HG02763 (cell line): ENCODE data around the gene OSGEP.
A peak's percentile ranks its signal among the peaks of the same experiment; 100 is the strongest.
"Not testable (repeated sequence)": the region's sequence is repeated elsewhere in the genome, so short reads cannot be mapped to it uniquely, and the experiment has no call there.

Experiments
- ATAC-seq: cut with Tn5 transposase; IDR thresholded peaks from one replicate; pipeline ENCODE4 v1.9.1; 2021; ENCODE audit warnings: mild to moderate bottlenecking, moderate library complexity; ENCODE audit not compliant: unreplicated experiment

OSGEP gene

GRCh38 chr14:20470603-20470901, 15.9 kb upstream of the OSGEP start:
- ATAC-seq, result no peak

- ATAC-seq, result peak; percentile 27
These were observed 15.4 kb upstream of the OSGEP start for GRCh38 chr14:20469890-20470602.

GRCh38 chr14:20469242-20469889, 14.8 kb upstream of the OSGEP start, which contains the start of gene PNP:
Gene PNP (plus strand): TSS chr14:20469406. CDS start chr14:20469525, 119 bp downstream.
- ATAC-seq, result peak; percentile 93

- no peak for ATAC-seq
These were observed 14.2 kb upstream of the OSGEP start for GRCh38 chr14:20468764-20469241.

- peak; percentile 93 for ATAC-seq
These were observed 6.9 kb upstream of the OSGEP start, which contains the start of gene PIP4P1 for GRCh38 chr14:20461225-20462141. Gene PIP4P1 (minus strand): TSS chr14:20461434. CDS start chr14:20461325, 109 bp downstream.

- peak; percentile 1 for ATAC-seq
These were observed 6.0 kb upstream of the OSGEP start for GRCh38 chr14:20460458-20461224.

GRCh38 chr14:20458031-20458789, 3.6 kb upstream of the OSGEP start:
- no peak for ATAC-seq

GRCh38 chr14:20456971-20457370, 2.4 kb upstream of the OSGEP start:
- no peak for ATAC-seq

- ATAC-seq, result peak; percentile 44
These were observed 1.0 kb upstream of the OSGEP start for GRCh38 chr14:20455355-20456300.

- not testable (repeated sequence) for ATAC-seq
These were observed 1.8 kb downstream of the OSGEP start for GRCh38 chr14:20452831-20453230.

- no peak for ATAC-seq
These were observed 7.7 kb downstream of the OSGEP start for GRCh38 chr14:20446889-20447288.

- ATAC-seq, result not testable (repeated sequence)
These were observed 11.0 kb downstream of the OSGEP start for GRCh38 chr14:20443650-20444049.

GRCh38 chr14:20441461-20441860, 13.2 kb downstream of the OSGEP start:
- no peak for ATAC-seq

- no peak for ATAC-seq
These were observed 13.7 kb downstream of the OSGEP start for GRCh38 chr14:20440882-20441281.

GRCh38 chr14:20440465-20440864, 14.1 kb downstream of the OSGEP start:
- no peak for ATAC-seq

- ATAC-seq, result no peak
These were observed 15.9 kb downstream of the OSGEP start for GRCh38 chr14:20438664-20439063.

- ATAC-seq, result no peak
These were observed 18.3 kb downstream of the OSGEP start for GRCh38 chr14:20436363-20436755.

- ATAC-seq, result no peak
These were observed 18.8 kb downstream of the OSGEP start, which contains the start of gene KLHL33 for GRCh38 chr14:20435582-20436362. Gene KLHL33 (minus strand): TSS chr14:20436166. CDS start chr14:20435811, 355 bp downstream.
